T-helper 22 cell (primary cell): Measurements from ENCODE around the gene PPARGC1A.

Experiments used
- DNase-seq: peaks from one replicate; pipeline ENCODE4 v3.0.0-alpha.2; 2020; ENCODE audit warnings: low read depth

The PPARGC1A gene

GRCh38 chr4:23770011-23770410 lies 119.8 kb downstream of the PPARGC1A start:
- DNase-seq, result no peak

GRCh38 chr4:23769406-23769805 lies 120.4 kb downstream of the PPARGC1A start:
- DNase-seq, result no peak

GRCh38 chr4:23768541-23768940 lies 121.3 kb downstream of the PPARGC1A start:
- no peak for DNase-seq

DNA sequence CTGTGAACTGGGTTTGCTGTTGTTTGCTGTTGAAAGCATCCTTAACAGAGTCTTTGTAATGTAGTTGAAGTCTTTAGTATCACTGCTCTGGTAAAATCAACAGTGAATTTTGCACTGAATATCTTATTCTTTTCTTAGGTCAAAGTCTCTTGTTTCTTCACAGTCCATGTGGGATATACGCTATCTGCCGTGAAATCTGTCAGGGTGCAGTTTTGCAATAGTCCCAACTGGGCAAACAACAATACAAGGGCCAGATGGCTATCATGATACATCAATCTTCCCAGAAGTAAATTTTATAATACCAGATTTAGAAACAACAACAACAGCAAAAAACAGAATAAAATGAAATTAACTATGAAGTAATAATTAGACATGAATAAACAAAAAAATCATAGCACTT lies 123.5 kb downstream of the PPARGC1A start:
- no peak for DNase-seq

- DNase-seq, result no peak
Observed at GRCh38 chr4:23763559-23763958, 126.3 kb downstream of the PPARGC1A start.

- no peak for DNase-seq
Observed at GRCh38 chr4:23762551-23762950, 127.3 kb downstream of the PPARGC1A start.

GRCh38 chr4:23759066-23759465 lies 130.8 kb downstream of the PPARGC1A start:
- no peak for DNase-seq

- DNase-seq, result no peak
Observed at GRCh38 chr4:23754688-23755087, 135.2 kb downstream of the PPARGC1A start.

- DNase-seq, result no peak
Observed at GRCh38 chr4:23750125-23750524, 139.7 kb downstream of the PPARGC1A start.

- no peak for DNase-seq
Observed at GRCh38 chr4:23747281-23747735, 142.5 kb downstream of the PPARGC1A start.

- no peak for DNase-seq
Observed at GRCh38 chr4:23746672-23747071, 143.2 kb downstream of the PPARGC1A start.

- no peak for DNase-seq
Observed at GRCh38 chr4:23746027-23746426, 143.8 kb downstream of the PPARGC1A start.

DNA sequence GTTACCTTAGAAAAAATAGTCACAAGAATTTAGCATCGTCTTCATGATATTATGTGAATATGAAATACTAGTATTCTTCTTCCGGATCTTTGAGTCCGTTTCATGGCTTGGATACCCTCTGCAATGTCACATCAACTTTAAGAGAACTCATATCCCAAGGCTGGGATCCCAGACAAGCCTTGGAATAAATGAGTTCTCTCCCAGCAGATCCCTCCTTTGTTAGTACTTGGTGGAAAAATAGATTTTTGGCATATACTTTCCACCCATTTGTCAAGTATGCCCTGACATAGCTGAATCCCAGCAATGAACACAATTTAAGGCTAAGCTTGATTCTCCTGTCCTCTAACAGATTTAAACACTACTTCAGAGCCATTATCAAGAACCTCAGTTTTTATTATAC lies 144.5 kb downstream of the PPARGC1A start:
- no peak for DNase-seq
